ENCODE data around the gene TSC2. TPM values are rescaled to one million over a fixed set of nuclear protein-coding genes. Genes with fewer than 3 reads are reported as not detected.

The TSC2 gene
- total RNA-seq, 4 donors from 2014 or later: 88.3 to 206 (median 127) TPM

GRCh38 chr16:2027024-2028010 lies 20.5 kb upstream of the TSC2 start:
- peak overlapping the region; percentile 57 to 79 (median 65) for H3K4me3 ChIP-seq
- no peak for DNase-seq
- H3K9me3 ChIP-seq: no peaks in the 10 kb centered on the region
- TF ChIP-seq POLR2AphosphoS5 (IDR thresholded peaks at IDR 0.05): no peak
- no peak for TF ChIP-seq EP300 (IDR thresholded peaks at IDR 0.05; ENCODE audit: low read depth)
- TF ChIP-seq POLR2A (IDR thresholded peaks at IDR 0.05): no peak
- TF ChIP-seq CTCF (IDR thresholded peaks at IDR 0.05): no peak
- no peaks in the 10 kb centered on the region for H3K36me3 ChIP-seq
- WGBS, 2 donors (ENCODE audit: low coverage in 1 of 2): 4 to 12% methylated on average over 9 to 49 of the region's 76 CpGs
- intact Hi-C loops (cut with DNase I; ENCODE audit: low total_unique reads): loop anchor here (5.0 kb wide), 1 partner anchor 125 kb away; no protein-coding TSS in a partner anchor
- H3K27me3 ChIP-seq: no peaks in the 10 kb centered on the region
- in situ Hi-C loops (cut with MboI; ENCODE audit: low pct_ligation_motif_present in 1 of 4, low pct_unique_long_range_greater_than_20kb in 1 of 4, low sequenced_read_pairs in 3 of 4): loop anchor here in 2 of 4 donors (10.0 kb wide), 1 partner anchor 117 kb away; the partner anchor contains the start of gene RAB26 (in 2 of the 2)
- H3K27ac ChIP-seq: peak overlapping the region; percentile 72 to 84 (median 82)
- H3K4me1 ChIP-seq: peaks cover 9 to 39% (median 27%) of the 10 kb centered on the region in 4 donors

DNA sequence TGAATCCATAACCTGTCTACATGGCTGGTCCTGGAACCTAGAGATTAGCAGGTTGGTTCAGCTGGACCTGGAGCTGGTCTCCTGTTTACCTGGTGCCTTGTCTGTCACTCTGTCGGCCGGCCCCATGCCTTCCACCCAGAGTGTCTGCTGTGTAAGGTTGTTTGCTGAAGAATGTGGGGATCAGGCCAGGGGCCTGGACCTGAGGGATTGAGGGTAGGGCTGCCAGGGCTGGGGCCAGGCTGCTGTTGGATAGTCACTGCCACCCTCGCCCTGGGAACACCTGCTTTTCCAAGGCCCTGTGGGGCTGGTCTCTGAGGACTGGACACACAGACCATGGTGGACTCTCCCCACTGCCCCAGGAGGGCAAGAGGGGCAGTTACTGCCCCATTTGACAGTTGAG lies 19.6 kb upstream of the TSC2 start:
- intact Hi-C loops (cut with DNase I; ENCODE audit: low total_unique reads): loop anchor here (5.0 kb wide), 1 partner anchor 124 kb away; no protein-coding TSS in a partner anchor
- Histone ChIP-seq H3K27ac (peak overlapping the region in 3 of 4 donors; percentile 81 to 84 (median 84)), H3K4me3 (peak overlapping the region in 2 of 4 donors; percentile 62 to 79), H3K36me3 (no peaks in the 10 kb centered on the region), H3K9me3 (no peaks in the 10 kb centered on the region), H3K27me3 (no peaks in the 10 kb centered on the region), H3K4me1 (peaks cover 5 to 39% (median 27%) of the 10 kb centered on the region in 4 donors)
- DNase-seq: no peak
- TF ChIP-seq EP300 (IDR thresholded peaks at IDR 0.05; ENCODE audit: low read depth): no peak
- 71% methylated on average over 3 of the region's 3 CpGs; no CpG with 5 or more reads in 1 of the 2 donors for WGBS, 2 donors (ENCODE audit: low coverage in 1 of 2)
- in situ Hi-C loops (cut with MboI; ENCODE audit: low pct_ligation_motif_present in 1 of 4, low pct_unique_long_range_greater_than_20kb in 1 of 4, low sequenced_read_pairs in 3 of 4): loop anchor here in 2 of 4 donors (10.0 kb wide), 1 partner anchor 117 kb away; the partner anchor contains the start of gene RAB26 (in 2 of the 2)

GRCh38 chr16:2028620-2029220 lies 19.1 kb upstream of the TSC2 start:
- 80 to 82% methylated on average over 2 to 16 of the region's 18 CpGs for WGBS, 2 donors (ENCODE audit: low coverage in 1 of 2)
- no peaks in the 10 kb centered on the region for H3K27me3 ChIP-seq
- in situ Hi-C loops (cut with MboI; ENCODE audit: low pct_ligation_motif_present in 1 of 4, low pct_unique_long_range_greater_than_20kb in 1 of 4, low sequenced_read_pairs in 3 of 4) (loop anchor here in 2 of 4 donors (10.0 kb wide), 1 partner anchor 116 kb away; the partner anchor contains the start of gene RAB26 (in 2 of the 2)), intact Hi-C loops (cut with DNase I; ENCODE audit: low total_unique reads) (loop anchor here (5.0 kb wide), 1 partner anchor 124 kb away; no protein-coding TSS in a partner anchor)
- H3K27ac ChIP-seq: peak overlapping the region in 2 of 4 donors; percentile 81 to 84
- peaks cover 2 to 39% (median 28%) of the 10 kb centered on the region in 4 donors for H3K4me1 ChIP-seq
- DNase-seq: no peak
- no peak overlapping the region for H3K4me3 ChIP-seq
- no peaks in the 10 kb centered on the region for H3K36me3 ChIP-seq
- no peak for TF ChIP-seq EP300 (IDR thresholded peaks at IDR 0.05; ENCODE audit: low read depth)
- no peaks in the 10 kb centered on the region for H3K9me3 ChIP-seq

- intact Hi-C loops (cut with DNase I; ENCODE audit: low total_unique reads): loop anchor here (5.0 kb wide), 1 partner anchor 123 kb away; no protein-coding TSS in a partner anchor
- no peaks in the 10 kb centered on the region for H3K36me3 ChIP-seq
- H3K4me1 ChIP-seq: peaks cover 0 to 40% (median 28%) of the 10 kb centered on the region in 4 donors
- no peaks in the 10 kb centered on the region for H3K9me3 ChIP-seq
- H3K27me3 ChIP-seq: no peaks in the 10 kb centered on the region
- TF ChIP-seq POLR2A (IDR thresholded peaks at IDR 0.05) (no peak), POLR2AphosphoS5 (IDR thresholded peaks at IDR 0.05) (no peak), EP300 (IDR thresholded peaks at IDR 0.05; ENCODE audit: low read depth) (no peak), CTCF (IDR thresholded peaks at IDR 0.05) (no peak)
- DNase-seq: no peak
- peak overlapping the region in 2 of 4 donors; percentile 8 to 14 for H3K27ac ChIP-seq
- in situ Hi-C loops (cut with MboI; ENCODE audit: low pct_ligation_motif_present in 1 of 4, low pct_unique_long_range_greater_than_20kb in 1 of 4, low sequenced_read_pairs in 3 of 4): loop anchor here in 2 of 4 donors (10.0 kb wide), 1 partner anchor 115 kb away; the partner anchor contains the start of gene RAB26 (in 2 of the 2)
- 70% methylated on average over 20 of the region's 22 CpGs; no CpG with 5 or more reads in 1 of the 2 donors for WGBS, 2 donors (ENCODE audit: low coverage in 1 of 2)
- H3K4me3 ChIP-seq: no peak overlapping the region
Measured at GRCh38 chr16:2029350-2029749, 18.4 kb upstream of the TSC2 start.

Data from transverse colon (tissue), 4 donors.